Chondrocyte (in vitro differentiated cells): ENCODE data around the gene DNAI1. TPM values are rescaled to one million over a fixed set of nuclear protein-coding genes. Genes with fewer than 3 reads are reported as not detected.

ENCODE experiments used
- DNase-seq: peaks from one replicate; pipeline ENCODE4 v3.0.0; 2021; ENCODE audit warnings: mixed read lengths, low spot score
- H3K27ac Mint-ChIP-seq: one replicate; pipeline ENCODE4 v1.8.0; 2021; ENCODE audit warnings: mild to moderate bottlenecking, moderate library complexity, mixed read lengths; ENCODE audit not compliant: unreplicated experiment
- H3K27me3 Mint-ChIP-seq: 2 replicates; pipeline ENCODE4 v1.8.0; 2021; ENCODE audit warnings: low read depth, mixed read lengths
- H3K36me3 Mint-ChIP-seq: 2 replicates; pipeline ENCODE4 v1.8.0; 2021; ENCODE audit warnings: low read depth, mixed read lengths
- H3K4me1 Mint-ChIP-seq: 2 replicates; pipeline ENCODE4 v1.8.0; 2021; ENCODE audit warnings: low read depth, mild to moderate bottlenecking, mixed read lengths
- H3K4me3 Mint-ChIP-seq: one replicate; pipeline ENCODE4 v1.8.0; 2021; ENCODE audit warnings: mild to moderate bottlenecking, moderate library complexity, mixed read lengths; ENCODE audit not compliant: unreplicated experiment
- H3K9me3 Mint-ChIP-seq: 2 replicates; pipeline ENCODE4 v1.8.0; 2021; ENCODE audit warnings: low read depth, mixed read lengths
- CTCF ChIP-seq: fragments of 200-600 bp; sonication (generic); IDR thresholded peaks from 2 replicates; pipeline ENCODE4 v1.5.0; 2021; ENCODE audit warnings: antibody characterized with exemption, mild to moderate bottlenecking, moderate library complexity
- total RNA-seq: library from RNA; stranded (reverse); gene quantifications from 3 replicates; pipeline ENCODE4 v1.2.1, GENCODE V29; 2021

DNAI1 gene
- total RNA-seq, 1 donor from 2014 or later: 0.25 TPM

DNA sequence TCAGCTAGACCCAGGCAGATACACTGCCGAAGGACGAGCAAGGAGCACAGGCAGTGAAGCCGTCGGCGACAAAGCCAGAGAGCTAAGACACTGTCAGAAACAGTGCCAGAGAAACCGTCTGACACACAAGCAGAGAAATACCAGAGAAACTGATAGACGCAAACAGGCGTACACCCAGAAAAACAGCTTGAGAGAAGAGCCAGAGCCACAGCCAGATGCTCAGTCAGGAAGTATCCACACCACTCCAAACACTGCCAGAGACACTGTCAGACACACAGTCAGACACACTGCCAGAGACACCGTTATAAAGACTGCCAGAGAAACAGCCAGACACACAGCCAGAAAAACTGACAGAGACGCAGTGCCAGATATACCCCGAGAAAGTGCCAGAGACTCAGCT, 111.8 kb downstream of the DNAI1 start:
- Mint-ChIP-seq H3K27me3 (peaks cover 20% of the 10 kb centered on the region), H3K4me1 (no peaks in the 10 kb centered on the region), H3K4me3 (no peak overlapping the region), H3K9me3 (no peaks in the 10 kb centered on the region), H3K27ac (no peak overlapping the region), H3K36me3 (no peaks in the 10 kb centered on the region)
- TF ChIP-seq CTCF: no peak
- DNase-seq: no peak

Other genes with a start within 250 kb of the DNAI1 start
- 0.90 to 2.5 TPM (median 1.0 TPM) in 3 replicates for gene KIF24, start 129.5 kb upstream of the DNAI1 start, total RNA-seq
- gene NUDT2, start 129.2 kb upstream of the DNAI1 start, total RNA-seq: 15.6 to 17.9 TPM (median 17.6 TPM) in 3 replicates
- gene MYORG, start 81.9 kb upstream of the DNAI1 start, total RNA-seq: 5.3 to 7.5 TPM (median 6.8 TPM) in 3 replicates
- gene FAM219A, start 235 bp upstream of the DNAI1 start, total RNA-seq: 24.5 to 37.5 TPM (median 35.7 TPM) in 3 replicates
- 0.97 to 1.6 TPM (median 1.3 TPM) in 3 replicates for gene ENHO, start 64.2 kb downstream of the DNAI1 start, total RNA-seq
- gene CNTFR, start 130.9 kb downstream of the DNAI1 start, total RNA-seq: 0.12 TPM in 1 of 3 replicates, not detected in the others
- gene RPP25L, start 153.3 kb downstream of the DNAI1 start, total RNA-seq: 10.6 to 11.0 TPM (median 10.9 TPM) in 3 replicates
- 79.5 to 105 TPM (median 79.5 TPM) in 3 replicates for gene DCTN3, start 161.7 kb downstream of the DNAI1 start, total RNA-seq
- 0.20 TPM in 1 of 3 replicates, not detected in the others for gene ARID3C, start 170.3 kb downstream of the DNAI1 start, total RNA-seq
- gene SIGMAR1, start 179.0 kb downstream of the DNAI1 start, total RNA-seq: 71.6 to 84.9 TPM (median 76.7 TPM) in 3 replicates
- 35.5 to 51.8 TPM (median 38.2 TPM) in 3 replicates for gene GALT, start 187.9 kb downstream of the DNAI1 start, total RNA-seq
- gene IL11RA, start 193.4 kb downstream of the DNAI1 start, total RNA-seq: 32.0 to 33.7 TPM (median 32.9 TPM) in 3 replicates
- not detected in 3 replicates for gene CCL27, start 203.9 kb downstream of the DNAI1 start, total RNA-seq
- not detected in 3 replicates for gene CCL19, start 232.5 kb downstream of the DNAI1 start, total RNA-seq